GM12892 (cell line): ENCODE measurements around the gene TANGO2.

Experiments used
- DNase-seq: peaks from one replicate; pipeline ENCODE4 v3.0.0; 2011; ENCODE audit not compliant: insufficient read length
- FAIRE-seq: peaks from 2 replicates; lab custom pipeline; 2011; peaks lifted over from hg19 to GRCh38; lab: Jason Lieb, UNC
- POLR2A ChIP-seq: IDR thresholded peaks from 2 replicates; pipeline ENCODE4 v1.6.1; 2011; ENCODE audit warnings: low read depth, low read length, control low read depth
- POLR2AphosphoS5 ChIP-seq: IDR thresholded peaks from 2 replicates; pipeline ENCODE4 v1.6.1; 2011; ENCODE audit warnings: low read depth, low read length, control low read depth
- TAF1 ChIP-seq: IDR thresholded peaks from 2 replicates; pipeline ENCODE4 v1.6.1; 2011; ENCODE audit warnings: low read depth, mild to moderate bottlenecking, control low read depth, low read length, borderline replicate concordance

The TANGO2 gene

GRCh38 chr22:20011993-20012740, 8.7 kb upstream of the TANGO2 start:
- FAIRE-seq, result no peak
- TF ChIP-seq TAF1 (no peak), POLR2AphosphoS5 (no peak), POLR2A (no peak)
- DNase-seq, result no peak

DNA sequence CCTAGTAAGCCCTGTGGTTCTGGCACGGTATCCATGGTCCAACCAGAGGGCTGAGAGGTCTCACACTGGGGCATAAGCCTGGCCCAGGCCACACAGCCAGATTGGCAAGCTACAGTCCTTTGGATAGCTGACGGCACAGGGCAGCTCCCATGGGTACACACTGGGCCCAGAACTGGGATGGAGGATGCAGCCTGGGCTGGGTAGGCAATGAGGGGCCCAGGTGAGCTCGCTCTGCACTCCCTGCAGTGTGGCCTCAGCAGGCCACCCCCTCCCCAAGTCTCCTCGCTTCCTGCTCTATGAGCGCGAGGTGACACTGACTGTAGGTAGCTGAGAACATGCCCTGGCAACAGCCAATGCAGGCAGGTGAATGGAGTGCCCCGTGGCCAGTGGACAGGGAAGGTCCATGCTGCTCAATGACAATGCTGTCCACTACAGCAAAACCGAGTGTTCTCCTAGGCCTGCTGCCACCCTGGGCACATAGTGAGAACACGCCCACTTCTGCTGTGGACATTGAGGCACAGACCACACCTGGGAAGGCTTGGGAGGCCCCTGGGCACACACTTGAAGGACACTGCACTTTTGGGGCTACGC, 8.1 kb upstream of the TANGO2 start:
- TF ChIP-seq TAF1, result no peak
- no peak for TF ChIP-seq POLR2A
- no peak for TF ChIP-seq POLR2AphosphoS5
- FAIRE-seq (no peak), DNase-seq (no peak)

GRCh38 chr22:20013382-20013871, 7.5 kb upstream of the TANGO2 start:
- FAIRE-seq, result no peak
- no peak for DNase-seq
- TF ChIP-seq TAF1 (no peak), POLR2A (no peak), POLR2AphosphoS5 (no peak)

DNA sequence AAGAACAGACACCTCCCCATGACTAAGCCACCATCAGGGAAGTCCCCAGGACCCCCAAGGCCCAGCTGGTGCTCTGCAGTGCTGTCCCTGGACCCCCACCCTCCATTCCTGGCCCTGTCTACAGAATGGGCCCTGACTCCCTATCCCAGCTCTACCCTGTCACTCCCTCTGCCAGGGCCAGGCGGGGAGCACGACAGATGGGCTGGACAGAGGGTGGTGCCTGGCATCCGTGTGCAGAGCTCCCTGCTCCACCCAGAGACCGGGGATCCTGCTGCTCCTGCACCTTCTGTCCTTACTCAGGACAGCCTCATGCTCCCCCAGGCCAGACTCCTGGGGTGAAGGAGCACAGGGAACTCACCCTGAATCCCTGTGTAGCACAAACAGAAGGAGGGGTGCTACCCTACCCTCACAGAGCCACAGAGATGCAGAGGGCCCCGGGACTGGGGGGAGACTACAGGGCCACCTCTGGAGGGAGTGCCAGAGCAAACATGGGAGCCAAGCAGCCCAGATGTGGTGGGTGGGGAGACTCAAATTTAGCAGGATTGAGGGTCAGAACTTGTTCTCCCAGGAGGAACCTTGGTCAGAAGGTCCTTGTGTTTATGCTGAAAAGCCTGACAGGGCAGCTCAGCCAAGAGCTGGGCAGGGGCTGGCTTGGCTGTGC, 6.3 kb upstream of the TANGO2 start:
- TF ChIP-seq POLR2A (no peak), POLR2AphosphoS5 (no peak), TAF1 (no peak)
- FAIRE-seq, result no peak
- DNase-seq, result no peak

GRCh38 chr22:20015187-20015625, 5.7 kb upstream of the TANGO2 start:
- DNase-seq (no peak), FAIRE-seq (no peak)
- TF ChIP-seq POLR2A (no peak), POLR2AphosphoS5 (no peak), TAF1 (no peak)

DNA sequence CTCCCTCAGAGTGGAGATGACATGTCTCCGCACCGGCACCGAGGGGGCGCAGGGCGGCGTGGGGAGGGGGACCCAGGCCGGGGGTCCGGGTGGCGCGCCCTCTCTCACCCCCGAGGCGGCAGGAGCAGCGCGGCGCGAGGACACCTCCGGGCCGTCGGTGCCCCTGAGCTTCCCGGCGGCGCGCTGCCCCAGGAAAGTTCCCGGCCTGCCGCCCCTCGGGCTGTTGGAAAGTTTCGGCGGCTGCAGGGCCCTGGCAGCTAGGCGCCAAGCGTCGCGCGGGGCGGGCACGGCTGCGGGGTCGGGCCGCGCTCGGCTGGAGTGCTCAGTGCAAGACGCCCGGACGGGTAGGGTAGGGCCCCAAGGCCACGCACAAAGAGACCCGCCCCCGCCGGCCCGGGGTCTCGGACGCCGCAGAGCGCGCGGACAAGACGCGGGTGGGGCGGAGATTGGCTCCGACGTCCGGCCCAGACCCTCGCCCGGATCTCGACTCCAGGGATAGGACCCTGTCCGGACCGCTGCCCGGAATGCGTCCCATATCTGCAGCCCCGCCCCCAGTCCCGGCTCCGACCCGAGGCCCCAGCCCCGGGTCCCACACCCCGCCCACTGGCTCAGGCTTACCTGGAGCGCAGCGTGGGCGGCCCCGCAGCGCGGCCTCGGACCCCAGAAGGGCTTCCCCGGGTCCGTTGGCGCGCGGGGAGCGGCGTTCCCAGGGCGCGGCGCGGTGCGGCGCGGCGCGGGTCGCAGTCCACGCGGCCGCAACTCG, 4.8 kb upstream of the TANGO2 start:
- no peak for FAIRE-seq
- no peak for TF ChIP-seq POLR2AphosphoS5
- no peak for TF ChIP-seq POLR2A
- TF ChIP-seq TAF1, result no peak
- DNase-seq, result no peak

GRCh38 chr22:20016734-20017621, 3.9 kb upstream of the TANGO2 start, which contains the start of gene ARVCF:
Gene ARVCF, minus strand, starts transcription at chr22:20016823. Its CDS starts 26,029 bp downstream, at chr22:19990794.
- DNase-seq, result peak; percentile 99
- FAIRE-seq, result peak; percentile 98
- TF ChIP-seq POLR2A (no peak), POLR2AphosphoS5 (no peak)

- FAIRE-seq (peak; percentile 9), DNase-seq (no peak)
- TF ChIP-seq TAF1 (no peak), POLR2A (no peak), POLR2AphosphoS5 (no peak)
Observed at GRCh38 chr22:20017622-20017958, 3.3 kb upstream of the TANGO2 start.

GRCh38 chr22:20018001-20018400, 2.9 kb upstream of the TANGO2 start:
- DNase-seq (no peak), FAIRE-seq (no peak)
- no peak for TF ChIP-seq TAF1
- no peak for TF ChIP-seq POLR2AphosphoS5
- no peak for TF ChIP-seq POLR2A

DNA sequence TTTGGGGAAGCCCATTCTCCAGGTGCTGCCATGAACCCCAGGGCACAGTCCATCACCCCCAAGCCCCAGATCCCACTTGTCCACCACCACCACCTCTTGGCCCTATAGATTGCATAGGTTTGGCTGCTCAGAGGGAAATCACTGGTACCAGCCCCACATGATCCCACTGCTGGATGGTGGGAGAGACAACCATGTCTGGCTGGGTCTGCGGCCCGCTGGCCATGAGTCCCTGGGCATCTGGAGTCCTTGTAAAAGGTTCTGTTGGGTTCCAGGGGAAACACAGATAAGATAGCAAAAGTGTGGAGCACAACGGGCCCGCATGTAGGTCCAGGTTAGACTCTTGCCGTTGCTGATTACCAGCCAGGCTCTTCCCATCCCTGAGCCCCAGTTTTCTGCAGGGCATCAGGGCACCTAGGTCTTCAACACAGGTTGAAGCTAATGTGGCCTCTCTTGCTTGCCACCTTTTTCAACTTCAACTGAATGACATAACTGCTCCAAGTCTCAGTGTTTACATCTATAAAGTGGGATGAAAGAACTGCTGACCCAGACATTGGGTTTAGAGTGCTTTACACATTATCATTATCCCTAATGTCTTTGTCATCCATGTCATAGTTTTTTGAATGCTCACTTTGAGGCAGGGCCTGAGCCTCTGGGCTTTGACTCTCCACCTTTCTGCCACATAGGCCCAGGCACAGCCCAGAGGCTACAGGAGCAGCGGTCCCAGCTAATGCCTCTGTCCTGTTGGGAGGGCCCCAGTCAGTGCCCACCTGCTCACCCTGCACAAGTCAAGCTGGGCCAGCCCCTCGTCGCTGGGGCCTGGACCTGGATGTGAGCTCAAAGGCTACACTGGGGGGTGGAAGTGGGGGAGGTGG, 1.0 kb upstream of the TANGO2 start:
- DNase-seq, result no peak
- no peak for FAIRE-seq
- TF ChIP-seq POLR2AphosphoS5, result no peak
